ENCODE results near the gene SNRNP70.
"Not testable (repeated sequence)": the region's sequence is repeated elsewhere in the genome, so short reads cannot be mapped to it uniquely, and the experiment has no call there.

Gene SNRNP70

DNA sequence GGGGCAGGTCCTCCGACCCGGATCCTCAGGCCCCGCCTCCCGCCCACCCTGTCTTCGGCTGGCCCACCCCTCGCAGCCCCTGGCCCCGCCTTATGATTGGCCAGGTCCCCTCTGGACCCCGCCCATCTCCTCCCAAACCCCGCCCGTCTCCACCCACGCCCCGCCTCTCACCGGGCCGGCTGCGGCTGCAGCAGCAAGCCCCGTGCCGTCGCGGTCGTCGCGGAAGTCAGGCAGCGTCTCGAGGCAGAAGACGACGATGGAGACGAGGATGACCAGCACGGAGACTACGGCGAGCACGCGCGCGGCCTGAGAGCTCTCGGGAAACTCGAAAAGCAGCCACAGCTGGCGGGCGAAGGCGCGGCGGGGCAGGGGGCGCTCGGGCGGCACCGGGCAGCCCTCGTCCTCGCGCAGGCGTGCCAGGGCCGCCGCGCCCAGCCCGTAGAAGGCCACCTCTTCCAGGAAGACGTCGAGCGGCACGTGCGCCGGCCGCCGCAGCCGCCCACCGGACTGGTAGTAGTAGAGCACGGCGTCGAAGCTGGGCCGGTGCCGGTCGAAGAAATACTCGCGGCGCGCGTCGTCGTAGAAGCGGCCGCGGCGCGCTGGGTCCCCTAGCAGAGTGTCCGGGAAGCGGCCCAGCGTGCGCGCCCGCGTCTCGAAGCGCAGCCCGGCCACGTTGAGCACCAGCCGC lies 13.2 kb upstream of the SNRNP70 start:
- Histone ChIP-seq H3K27ac (ENCODE audit: low read depth, low read length) (no peak overlapping the region), H3K4me3 (ENCODE audit: low read length) (no peak overlapping the region), H3K27me3 (ENCODE audit: control insufficient read depth, low read length) (peaks cover 6% of the 10 kb centered on the region), H4K20me1 (ENCODE audit: control insufficient read depth, insufficient read depth, low read depth, low read length) (no peaks in the 10 kb centered on the region), H3K4me2 (ENCODE audit: low read length) (no peak overlapping the region), H3K9me3 (ENCODE audit: control insufficient read depth, insufficient read depth, low read length) (no peaks in the 10 kb centered on the region), H3K79me2 (ENCODE audit: control insufficient read depth, low read length) (no peaks in the 10 kb centered on the region), H3K36me3 (ENCODE audit: control insufficient read depth, low read length) (no peaks in the 10 kb centered on the region), H3F3A (ENCODE audit: control insufficient read depth, insufficient read depth) (no peaks in the 10 kb centered on the region), H3K4me1 (ENCODE audit: control insufficient read depth, low read length) (no peaks in the 10 kb centered on the region), H3K9me2 (replicated peaks; ENCODE audit: control insufficient read depth, low read length) (no peaks in the 10 kb centered on the region)
- TF ChIP-seq, protein P1, sequence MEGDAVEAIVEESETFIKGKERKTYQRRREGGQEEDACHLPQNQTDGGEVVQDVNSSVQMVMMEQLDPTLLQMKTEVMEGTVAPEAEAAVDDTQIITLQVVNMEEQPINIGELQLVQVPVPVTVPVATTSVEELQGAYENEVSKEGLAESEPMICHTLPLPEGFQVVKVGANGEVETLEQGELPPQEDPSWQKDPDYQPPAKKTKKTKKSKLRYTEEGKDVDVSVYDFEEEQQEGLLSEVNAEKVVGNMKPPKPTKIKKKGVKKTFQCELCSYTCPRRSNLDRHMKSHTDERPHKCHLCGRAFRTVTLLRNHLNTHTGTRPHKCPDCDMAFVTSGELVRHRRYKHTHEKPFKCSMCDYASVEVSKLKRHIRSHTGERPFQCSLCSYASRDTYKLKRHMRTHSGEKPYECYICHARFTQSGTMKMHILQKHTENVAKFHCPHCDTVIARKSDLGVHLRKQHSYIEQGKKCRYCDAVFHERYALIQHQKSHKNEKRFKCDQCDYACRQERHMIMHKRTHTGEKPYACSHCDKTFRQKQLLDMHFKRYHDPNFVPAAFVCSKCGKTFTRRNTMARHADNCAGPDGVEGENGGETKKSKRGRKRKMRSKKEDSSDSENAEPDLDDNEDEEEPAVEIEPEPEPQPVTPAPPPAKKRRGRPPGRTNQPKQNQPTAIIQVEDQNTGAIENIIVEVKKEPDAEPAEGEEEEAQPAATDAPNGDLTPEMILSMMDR (IDR thresholded peaks at IDR 0.05; ENCODE audit: low read depth, low read length, poor library complexity, severe bottlenecking) = no peak
- TF ChIP-seq EZH2phosphoT487 (IDR thresholded peaks at IDR 0.05; ENCODE audit: borderline replicate concordance, low read length) = no peak

DNA sequence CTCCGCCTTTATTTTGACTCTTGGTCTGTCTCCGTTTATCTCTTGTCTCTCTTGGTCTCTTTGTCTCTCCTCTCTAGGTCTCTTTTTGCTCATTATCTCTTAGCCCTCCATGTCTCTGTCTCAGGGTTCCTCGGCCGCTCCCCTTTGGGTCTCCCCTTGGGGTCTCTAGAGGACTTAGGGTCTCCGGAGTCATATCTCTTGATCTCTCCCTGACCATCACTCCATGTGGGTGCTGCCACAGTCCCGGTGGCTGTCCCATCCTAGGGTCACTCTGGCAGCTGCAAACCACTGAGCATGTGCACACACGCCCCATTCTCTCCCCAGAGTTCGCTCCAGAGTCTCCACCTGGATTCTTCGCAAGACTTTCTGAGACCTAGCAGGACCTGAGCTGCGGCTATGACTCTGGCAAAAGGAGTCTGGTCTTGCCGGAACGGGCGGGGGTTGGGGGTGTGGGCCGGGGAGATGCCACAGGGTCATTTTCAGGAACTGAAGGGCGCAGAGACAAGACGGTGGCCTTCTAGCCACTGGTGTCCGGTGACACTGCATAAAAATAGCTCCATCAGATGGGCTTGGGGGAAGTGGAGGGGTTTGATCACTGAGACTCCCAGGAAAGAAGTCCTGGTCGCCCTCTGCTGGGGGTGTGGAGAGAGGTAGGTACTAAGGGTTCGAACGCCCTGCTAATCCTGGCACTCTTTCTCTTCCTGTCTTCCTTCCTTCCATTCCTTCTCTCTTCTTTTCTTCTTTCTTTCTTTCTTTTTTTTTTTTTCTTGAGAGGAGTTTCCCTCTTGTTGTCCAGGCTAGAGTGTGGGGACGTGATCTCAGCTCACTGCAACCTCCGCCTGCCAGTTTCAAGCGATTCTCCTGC lies 11.5 kb upstream of the SNRNP70 start:
- TF ChIP-seq, protein P1 (IDR thresholded peaks at IDR 0.05; ENCODE audit: low read depth, low read length, poor library complexity, severe bottlenecking) = peak; percentile 43
- no peak for TF ChIP-seq EZH2phosphoT487 (IDR thresholded peaks at IDR 0.05; ENCODE audit: borderline replicate concordance, low read length)
- Histone ChIP-seq H3K4me3 (ENCODE audit: low read length) (no peak overlapping the region), H3F3A (ENCODE audit: control insufficient read depth, insufficient read depth) (no peaks in the 10 kb centered on the region), H3K79me2 (ENCODE audit: control insufficient read depth, low read length) (no peaks in the 10 kb centered on the region), H3K9me3 (ENCODE audit: control insufficient read depth, insufficient read depth, low read length) (no peaks in the 10 kb centered on the region), H3K27ac (ENCODE audit: low read depth, low read length) (no peak overlapping the region), H3K4me1 (ENCODE audit: control insufficient read depth, low read length) (no peaks in the 10 kb centered on the region), H3K36me3 (ENCODE audit: control insufficient read depth, low read length) (no peaks in the 10 kb centered on the region), H3K9me2 (replicated peaks; ENCODE audit: control insufficient read depth, low read length) (no peaks in the 10 kb centered on the region), H4K20me1 (ENCODE audit: control insufficient read depth, insufficient read depth, low read depth, low read length) (no peaks in the 10 kb centered on the region), H3K27me3 (ENCODE audit: control insufficient read depth, low read length) (no peaks in the 10 kb centered on the region), H3K4me2 (ENCODE audit: low read length) (no peak overlapping the region)

DNA sequence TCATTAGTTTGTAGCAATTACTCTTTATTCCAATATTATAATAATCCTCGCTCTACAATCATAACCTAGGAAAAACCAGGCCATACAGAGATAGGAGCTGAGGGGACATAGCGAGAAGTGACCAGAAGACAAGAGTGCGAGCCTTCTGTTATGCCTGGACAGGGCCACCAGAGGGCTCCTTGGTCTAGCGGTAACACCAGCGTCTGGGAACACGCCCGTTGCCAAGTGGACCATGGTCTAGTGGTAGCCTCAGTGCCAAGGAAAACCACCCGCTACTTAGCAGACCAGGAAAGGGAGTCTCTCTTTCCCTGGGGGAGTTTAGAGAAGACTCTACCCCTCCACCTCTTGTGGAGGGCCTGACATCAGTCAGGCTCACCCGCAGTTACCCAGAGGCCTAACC lies 10.4 kb upstream of the SNRNP70 start:
- H3K4me2 ChIP-seq (ENCODE audit: low read length); H3K4me1 ChIP-seq (ENCODE audit: control insufficient read depth, low read length); H3K9me3 ChIP-seq (ENCODE audit: control insufficient read depth, insufficient read depth, low read length); H3K9me2 ChIP-seq (replicated peaks; ENCODE audit: control insufficient read depth, low read length); H3K79me2 ChIP-seq (ENCODE audit: control insufficient read depth, low read length); H4K20me1 ChIP-seq (ENCODE audit: control insufficient read depth, insufficient read depth, low read depth, low read length); H3K27ac ChIP-seq (ENCODE audit: low read depth, low read length); H3K27me3 ChIP-seq (ENCODE audit: control insufficient read depth, low read length); H3K36me3 ChIP-seq (ENCODE audit: control insufficient read depth, low read length); H3F3A ChIP-seq (ENCODE audit: control insufficient read depth, insufficient read depth); H3K4me3 ChIP-seq (ENCODE audit: low read length): not testable (repeated sequence)
- TF ChIP-seq, protein P1 (IDR thresholded peaks at IDR 0.05; ENCODE audit: low read depth, low read length, poor library complexity, severe bottlenecking) = peak; percentile 21
